HEK293 (cell line): ENCODE data around the gene MUC5B.

ENCODE experiments used
- CTCF ChIA-PET: fragments of 350-600 bp; formaldehyde crosslinking; extraction: SDS; loops from one replicate; lab custom pipeline; 2021; ENCODE audit warnings: antibody characterized with exemption; lab: Yijun Ruan, JAX
- POLR2A ChIA-PET: fragments of 300-600 bp; formaldehyde crosslinking; extraction: SDS; loops from one replicate; lab custom pipeline; 2020; ENCODE audit warnings: antibody characterized with exemption, inconsistent platforms; lab: Yijun Ruan, JAX
- H3K27ac ChIP-seq: fragments of 200-500 bp; sonication (Bioruptor generic); 2 replicates; pipeline ENCODE4 v1.5.1; 2014; ENCODE audit warnings: low read depth, low read length, control low read depth, inconsistent platforms; ENCODE audit errors: extremely low read depth
- H3K36me3 ChIP-seq, 2 experiments: fragments of 200-500 bp in 1 of 2; sonication (Bioruptor generic) in 1 of 2; 1 replicate in 1 of 2; 2 replicates in 1 of 2; pipeline ENCODE4 v1.5.1; 2014 to 2017; ENCODE audit warnings: inconsistent platforms in 2 of 2, low read length in 2 of 2; ENCODE audit not compliant: control insufficient read depth in 2 of 2, insufficient read depth in 1 of 2
- H3K4me1 ChIP-seq: fragments of 200-500 bp; sonication (Bioruptor generic); 2 replicates; pipeline ENCODE4 v1.5.1; 2014; ENCODE audit warnings: mild to moderate bottlenecking, low read length, inconsistent platforms; ENCODE audit not compliant: control insufficient read depth, insufficient read depth
- H3K4me3 ChIP-seq: 2 replicates; pipeline ENCODE4 v1.5.1; 2011; ENCODE audit warnings: low read depth, mild to moderate bottlenecking, control low read depth, low read length, moderate library complexity
- H3K9me3 ChIP-seq: fragments of 200-500 bp; sonication (Bioruptor generic); 2 replicates; pipeline ENCODE4 v1.5.1; 2014; ENCODE audit warnings: low read depth, low read length, inconsistent platforms; ENCODE audit not compliant: control insufficient read depth, insufficient read depth
- GLIS2 ChIP-seq: fragments of 450-650 bp; formaldehyde crosslinking; IDR thresholded peaks from 2 replicates; pipeline ENCODE4 v1.5.1; 2016; ENCODE audit warnings: missing biosample characterization, missing genetic modification characterization
- YY2 ChIP-seq: fragments of 450-650 bp; formaldehyde crosslinking; IDR thresholded peaks from 2 replicates; pipeline ENCODE4 v1.5.1; 2016; ENCODE audit warnings: missing biosample characterization, missing genetic modification characterization
- ZFP3 ChIP-seq: fragments of 450-650 bp; formaldehyde crosslinking; IDR thresholded peaks from 2 replicates; pipeline ENCODE4 v1.5.1; 2016; ENCODE audit warnings: low read depth, missing biosample characterization, missing genetic modification characterization
- ZFP37 ChIP-seq: fragments of 450-650 bp; formaldehyde crosslinking; IDR thresholded peaks from 2 replicates; pipeline ENCODE4 v1.5.1; 2016; ENCODE audit warnings: missing biosample characterization, missing genetic modification characterization
- ZNF174 ChIP-seq: fragments of 450-650 bp; formaldehyde crosslinking; IDR thresholded peaks from 2 replicates; pipeline ENCODE4 v1.5.0; 2017; ENCODE audit warnings: missing biosample characterization, mild to moderate bottlenecking, missing genetic modification characterization
- ZNF175 ChIP-seq: fragments of 450-650 bp; formaldehyde crosslinking; IDR thresholded peaks from 2 replicates; pipeline ENCODE4 v1.5.1; 2016; ENCODE audit warnings: missing biosample characterization, missing genetic modification characterization
- ZNF2 ChIP-seq: fragments of 450-650 bp; formaldehyde crosslinking; IDR thresholded peaks from 2 replicates; pipeline ENCODE4 v1.5.1; 2016; ENCODE audit warnings: missing biosample characterization, missing genetic modification characterization
- ZNF221 ChIP-seq: fragments of 450-650 bp; formaldehyde crosslinking; IDR thresholded peaks from 2 replicates; pipeline ENCODE4 v1.5.1; 2017; ENCODE audit warnings: missing biosample characterization, missing genetic modification characterization, borderline replicate concordance
- ZNF433 ChIP-seq: fragments of 450-650 bp; formaldehyde crosslinking; IDR thresholded peaks from 2 replicates; pipeline ENCODE4 v1.5.1; 2016; ENCODE audit warnings: missing biosample characterization, missing genetic modification characterization, low read depth
- ZNF501 ChIP-seq: fragments of 450-650 bp; formaldehyde crosslinking; IDR thresholded peaks from 2 replicates; pipeline ENCODE4 v1.5.1; 2016; ENCODE audit warnings: missing biosample characterization, missing genetic modification characterization
- ZNF561 ChIP-seq: fragments of 450-650 bp; IDR thresholded peaks from 2 replicates; pipeline ENCODE4 v1.5.1; 2018; ENCODE audit warnings: missing biosample characterization, missing genetic modification characterization, borderline replicate concordance
- ZNF654 ChIP-seq: fragments of 450-650 bp; formaldehyde crosslinking; IDR thresholded peaks from 2 replicates; pipeline ENCODE4 v1.5.1; 2016; ENCODE audit warnings: low read depth, missing biosample characterization, missing genetic modification characterization
- ZNF677 ChIP-seq: fragments of 450-650 bp; IDR thresholded peaks from 2 replicates; pipeline ENCODE4 v1.5.0; 2018; ENCODE audit warnings: missing biosample characterization, mild to moderate bottlenecking, missing genetic modification characterization, moderate library complexity
- ZNF701 ChIP-seq: fragments of 450-650 bp; formaldehyde crosslinking; IDR thresholded peaks from 2 replicates; pipeline ENCODE4 v1.5.1; 2016; ENCODE audit warnings: missing biosample characterization, missing genetic modification characterization
- ZNF830 ChIP-seq: fragments of 450-650 bp; IDR thresholded peaks from 2 replicates; pipeline ENCODE4 v1.5.0; 2018; ENCODE audit warnings: missing biosample characterization, missing genetic modification characterization, low read depth, mild to moderate bottlenecking, moderate library complexity
- TF ChIP-seq, protein P1 (sequence below): fragments of 450-650 bp; formaldehyde crosslinking; IDR thresholded peaks from 2 replicates; pipeline ENCODE4 v1.5.1; 2016; ENCODE audit warnings: missing biosample characterization, missing genetic modification characterization
- TF ChIP-seq, protein P2 (sequence below): fragments of 450-650 bp; formaldehyde crosslinking; conservative IDR thresholded peaks from 2 replicates; pipeline ENCODE4 v1.5.1; 2016; ENCODE audit warnings: low read depth, missing biosample characterization, missing genetic modification characterization
- TF ChIP-seq, protein P3 (sequence below): fragments of 450-650 bp; formaldehyde crosslinking; optimal IDR thresholded peaks from 2 replicates; pipeline ENCODE3; 2016; ENCODE audit warnings: missing biosample characterization, mild to moderate bottlenecking, missing genetic modification characterization
- TF ChIP-seq, protein P4 (sequence below): fragments of 450-650 bp; formaldehyde crosslinking; conservative IDR thresholded peaks from 2 replicates; pipeline ENCODE4 v1.5.1; 2016; ENCODE audit warnings: low read depth, missing biosample characterization, missing genetic modification characterization

Gene MUC5B

DNA sequence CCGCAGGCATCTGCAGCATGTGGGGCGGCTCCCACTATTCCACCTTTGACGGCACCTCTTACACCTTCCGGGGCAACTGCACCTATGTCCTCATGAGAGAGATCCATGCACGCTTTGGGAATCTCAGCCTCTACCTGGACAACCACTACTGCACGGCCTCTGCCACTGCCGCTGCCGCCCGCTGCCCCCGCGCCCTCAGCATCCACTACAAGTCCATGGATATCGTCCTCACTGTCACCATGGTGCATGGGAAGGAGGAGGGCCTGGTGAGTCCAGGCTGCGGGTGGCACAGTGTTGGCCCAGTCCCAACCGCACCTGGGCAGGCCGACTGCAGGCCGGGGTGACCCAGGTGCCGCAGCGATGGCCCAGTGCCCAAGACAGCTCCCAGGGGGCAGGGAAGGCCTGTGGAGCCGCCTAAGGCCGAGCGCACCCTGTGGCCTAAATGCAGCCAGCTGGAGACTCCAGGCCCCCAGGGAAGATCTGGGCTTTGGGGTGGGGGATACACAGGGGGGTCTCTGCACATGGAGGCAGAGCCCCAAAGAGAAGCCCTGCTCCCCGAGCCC, 31.3 kb downstream of the MUC5B start:
- TF ChIP-seq ZNF654 (no peak), ZNF2 (tag by site-specific recombination) (no peak), ZFP3 (tag by site-specific recombination) (no peak), ZNF221 (tag by site-specific recombination) (no peak), ZNF830 (no peak), ZNF175 (no peak), ZFP37 (tag by site-specific recombination) (no peak), ZNF561 (no peak), ZNF433 (tag by site-specific recombination) (no peak), GLIS2 (tag by site-specific recombination) (no peak), ZNF677 (tag by site-specific recombination) (no peak), ZNF174 (tag by site-specific recombination) (no peak), ZNF701 (tag by site-specific recombination) (no peak), YY2 (tag by site-specific recombination) (no peak), ZNF501 (tag by site-specific recombination) (no peak)
- TF ChIP-seq, protein P1, sequence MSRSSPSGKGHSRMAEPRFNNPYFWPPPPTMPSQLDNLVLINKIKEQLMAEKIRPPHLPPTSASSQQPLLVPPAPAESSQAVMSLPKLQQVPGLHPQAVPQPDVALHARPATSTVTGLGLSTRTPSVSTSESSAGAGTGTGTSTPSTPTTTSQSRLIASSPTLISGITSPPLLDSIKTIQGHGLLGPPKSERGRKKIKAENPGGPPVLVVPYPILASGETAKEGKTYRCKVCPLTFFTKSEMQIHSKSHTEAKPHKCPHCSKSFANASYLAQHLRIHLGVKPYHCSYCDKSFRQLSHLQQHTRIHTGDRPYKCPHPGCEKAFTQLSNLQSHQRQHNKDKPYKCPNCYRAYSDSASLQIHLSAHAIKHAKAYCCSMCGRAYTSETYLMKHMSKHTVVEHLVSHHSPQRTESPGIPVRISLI (tag by site-specific recombination): no peak
- TF ChIP-seq, protein P2, sequence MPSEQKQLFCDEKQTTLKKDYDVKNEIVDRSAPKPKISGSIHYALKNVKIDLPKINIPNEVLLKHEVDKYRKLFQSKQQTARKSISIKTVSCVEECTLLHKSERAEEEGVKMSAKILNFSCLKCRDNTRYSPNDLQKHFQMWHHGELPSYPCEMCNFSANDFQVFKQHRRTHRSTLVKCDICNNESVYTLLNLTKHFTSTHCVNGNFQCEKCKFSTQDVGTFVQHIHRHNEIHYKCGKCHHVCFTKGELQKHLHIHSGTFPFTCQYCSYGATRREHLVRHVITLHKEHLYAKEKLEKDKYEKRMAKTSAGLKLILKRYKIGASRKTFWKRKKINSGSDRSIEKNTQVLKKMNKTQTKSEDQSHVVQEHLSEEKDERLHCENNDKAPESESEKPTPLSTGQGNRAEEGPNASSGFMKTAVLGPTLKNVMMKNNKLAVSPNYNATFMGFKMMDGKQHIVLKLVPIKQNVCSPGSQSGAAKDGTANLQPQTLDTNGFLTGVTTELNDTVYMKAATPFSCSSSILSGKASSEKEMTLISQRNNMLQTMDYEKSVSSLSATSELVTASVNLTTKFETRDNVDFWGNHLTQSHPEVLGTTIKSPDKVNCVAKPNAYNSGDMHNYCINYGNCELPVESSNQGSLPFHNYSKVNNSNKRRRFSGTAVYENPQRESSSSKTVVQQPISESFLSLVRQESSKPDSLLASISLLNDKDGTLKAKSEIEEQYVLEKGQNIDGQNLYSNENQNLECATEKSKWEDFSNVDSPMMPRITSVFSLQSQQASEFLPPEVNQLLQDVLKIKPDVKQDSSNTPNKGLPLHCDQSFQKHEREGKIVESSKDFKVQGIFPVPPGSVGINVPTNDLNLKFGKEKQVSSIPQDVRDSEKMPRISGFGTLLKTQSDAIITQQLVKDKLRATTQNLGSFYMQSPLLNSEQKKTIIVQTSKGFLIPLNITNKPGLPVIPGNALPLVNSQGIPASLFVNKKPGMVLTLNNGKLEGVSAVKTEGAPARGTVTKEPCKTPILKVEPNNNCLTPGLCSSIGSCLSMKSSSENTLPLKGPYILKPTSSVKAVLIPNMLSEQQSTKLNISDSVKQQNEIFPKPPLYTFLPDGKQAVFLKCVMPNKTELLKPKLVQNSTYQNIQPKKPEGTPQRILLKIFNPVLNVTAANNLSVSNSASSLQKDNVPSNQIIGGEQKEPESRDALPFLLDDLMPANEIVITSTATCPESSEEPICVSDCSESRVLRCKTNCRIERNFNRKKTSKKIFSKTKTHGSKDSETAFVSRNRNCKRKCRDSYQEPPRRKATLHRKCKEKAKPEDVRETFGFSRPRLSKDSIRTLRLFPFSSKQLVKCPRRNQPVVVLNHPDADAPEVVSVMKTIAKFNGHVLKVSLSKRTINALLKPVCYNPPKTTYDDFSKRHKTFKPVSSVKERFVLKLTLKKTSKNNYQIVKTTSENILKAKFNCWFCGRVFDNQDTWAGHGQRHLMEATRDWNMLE (tag by site-specific recombination): no peak
- TF ChIP-seq, protein P3, sequence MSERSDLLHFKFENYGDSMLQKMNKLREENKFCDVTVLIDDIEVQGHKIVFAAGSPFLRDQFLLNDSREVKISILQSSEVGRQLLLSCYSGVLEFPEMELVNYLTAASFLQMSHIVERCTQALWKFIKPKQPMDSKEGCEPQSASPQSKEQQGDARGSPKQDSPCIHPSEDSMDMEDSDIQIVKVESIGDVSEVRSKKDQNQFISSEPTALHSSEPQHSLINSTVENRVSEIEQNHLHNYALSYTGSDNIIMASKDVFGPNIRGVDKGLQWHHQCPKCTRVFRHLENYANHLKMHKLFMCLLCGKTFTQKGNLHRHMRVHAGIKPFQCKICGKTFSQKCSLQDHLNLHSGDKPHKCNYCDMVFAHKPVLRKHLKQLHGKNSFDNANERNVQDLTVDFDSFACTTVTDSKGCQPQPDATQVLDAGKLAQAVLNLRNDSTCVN (tag by site-specific recombination): no peak
- TF ChIP-seq, protein P4, sequence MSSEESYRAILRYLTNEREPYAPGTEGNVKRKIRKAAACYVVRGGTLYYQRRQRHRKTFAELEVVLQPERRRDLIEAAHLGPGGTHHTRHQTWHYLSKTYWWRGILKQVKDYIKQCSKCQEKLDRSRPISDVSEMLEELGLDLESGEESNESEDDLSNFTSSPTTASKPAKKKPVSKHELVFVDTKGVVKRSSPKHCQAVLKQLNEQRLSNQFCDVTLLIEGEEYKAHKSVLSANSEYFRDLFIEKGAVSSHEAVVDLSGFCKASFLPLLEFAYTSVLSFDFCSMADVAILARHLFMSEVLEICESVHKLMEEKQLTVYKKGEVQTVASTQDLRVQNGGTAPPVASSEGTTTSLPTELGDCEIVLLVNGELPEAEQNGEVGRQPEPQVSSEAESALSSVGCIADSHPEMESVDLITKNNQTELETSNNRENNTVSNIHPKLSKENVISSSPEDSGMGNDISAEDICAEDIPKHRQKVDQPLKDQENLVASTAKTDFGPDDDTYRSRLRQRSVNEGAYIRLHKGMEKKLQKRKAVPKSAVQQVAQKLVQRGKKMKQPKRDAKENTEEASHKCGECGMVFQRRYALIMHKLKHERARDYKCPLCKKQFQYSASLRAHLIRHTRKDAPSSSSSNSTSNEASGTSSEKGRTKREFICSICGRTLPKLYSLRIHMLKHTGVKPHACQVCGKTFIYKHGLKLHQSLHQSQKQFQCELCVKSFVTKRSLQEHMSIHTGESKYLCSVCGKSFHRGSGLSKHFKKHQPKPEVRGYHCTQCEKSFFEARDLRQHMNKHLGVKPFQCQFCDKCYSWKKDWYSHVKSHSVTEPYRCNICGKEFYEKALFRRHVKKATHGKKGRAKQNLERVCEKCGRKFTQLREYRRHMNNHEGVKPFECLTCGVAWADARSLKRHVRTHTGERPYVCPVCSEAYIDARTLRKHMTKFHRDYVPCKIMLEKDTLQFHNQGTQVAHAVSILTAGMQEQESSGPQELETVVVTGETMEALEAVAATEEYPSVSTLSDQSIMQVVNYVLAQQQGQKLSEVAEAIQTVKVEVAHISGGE: no peak
- Histone ChIP-seq H3K4me1 (no peaks in the 10 kb centered on the region), H3K36me3 (no peaks in the 10 kb centered on the region), H3K27ac (no peak overlapping the region), H3K9me3 (no peaks in the 10 kb centered on the region), H3K4me3 (no peak overlapping the region)
- ChIA-PET CTCF (no interaction called here), POLR2A (no interaction called here)
